IMR-90 (cell line): ENCODE measurements around the gene HOXC10.

Experiments used
- BHLHE40 ChIP-seq: fragments of 150-350 bp; IDR thresholded peaks from 2 replicates; pipeline ENCODE4 v1.6.1; 2016; ENCODE audit warnings: mild to moderate bottlenecking, low read depth, low read length
- CEBPB ChIP-seq: IDR thresholded peaks from 2 replicates; pipeline ENCODE4 v1.6.1; 2012; ENCODE audit warnings: low read depth, low read length, improper control_type of control experiment
- CHD1 ChIP-seq: IDR thresholded peaks from 2 replicates; pipeline ENCODE4 v1.6.1; 2012; ENCODE audit warnings: low read depth, low read length, improper control_type of control experiment
- MAFK ChIP-seq: IDR thresholded peaks from 2 replicates; pipeline ENCODE4 v1.6.1; 2012; ENCODE audit warnings: low read depth, low read length, improper control_type of control experiment
- MAZ ChIP-seq: IDR thresholded peaks from 2 replicates; pipeline ENCODE4 v1.6.1; 2012; ENCODE audit warnings: low read depth, mild to moderate bottlenecking, low read length, improper control_type of control experiment, moderate library complexity, borderline replicate concordance
- POLR2A ChIP-seq: IDR thresholded peaks from 2 replicates; pipeline ENCODE4 v1.6.1; 2012; ENCODE audit warnings: mild to moderate bottlenecking, low read depth, low read length
- RAD21 ChIP-seq: IDR thresholded peaks from 2 replicates; pipeline ENCODE4 v1.6.1; 2012; ENCODE audit warnings: low read length, improper control_type of control experiment
- RFX5 ChIP-seq: IDR thresholded peaks from 2 replicates; pipeline ENCODE4 v1.8.0; 2012; ENCODE audit warnings: low read depth, mild to moderate bottlenecking, low read length, moderate library complexity
- SMC3 ChIP-seq: fragments of 150-350 bp; IDR thresholded peaks from 2 replicates; pipeline ENCODE4 v1.6.1; 2016; ENCODE audit warnings: low read depth, mild to moderate bottlenecking, antibody characterized with exemption, low read length, moderate library complexity
- USF2 ChIP-seq: fragments of 150-350 bp; IDR thresholded peaks from 2 replicates; pipeline ENCODE4 v1.6.1; 2017; ENCODE audit warnings: mild to moderate bottlenecking, antibody characterized with exemption, low read length, low read depth
- TF ChIP-seq, protein P1 (sequence below): conservative IDR thresholded peaks from 2 replicates; pipeline ENCODE4 v1.5.1; 2012; ENCODE audit warnings: mild to moderate bottlenecking, low read depth, low read length, improper control_type of control experiment

- TF ChIP-seq, protein P1, sequence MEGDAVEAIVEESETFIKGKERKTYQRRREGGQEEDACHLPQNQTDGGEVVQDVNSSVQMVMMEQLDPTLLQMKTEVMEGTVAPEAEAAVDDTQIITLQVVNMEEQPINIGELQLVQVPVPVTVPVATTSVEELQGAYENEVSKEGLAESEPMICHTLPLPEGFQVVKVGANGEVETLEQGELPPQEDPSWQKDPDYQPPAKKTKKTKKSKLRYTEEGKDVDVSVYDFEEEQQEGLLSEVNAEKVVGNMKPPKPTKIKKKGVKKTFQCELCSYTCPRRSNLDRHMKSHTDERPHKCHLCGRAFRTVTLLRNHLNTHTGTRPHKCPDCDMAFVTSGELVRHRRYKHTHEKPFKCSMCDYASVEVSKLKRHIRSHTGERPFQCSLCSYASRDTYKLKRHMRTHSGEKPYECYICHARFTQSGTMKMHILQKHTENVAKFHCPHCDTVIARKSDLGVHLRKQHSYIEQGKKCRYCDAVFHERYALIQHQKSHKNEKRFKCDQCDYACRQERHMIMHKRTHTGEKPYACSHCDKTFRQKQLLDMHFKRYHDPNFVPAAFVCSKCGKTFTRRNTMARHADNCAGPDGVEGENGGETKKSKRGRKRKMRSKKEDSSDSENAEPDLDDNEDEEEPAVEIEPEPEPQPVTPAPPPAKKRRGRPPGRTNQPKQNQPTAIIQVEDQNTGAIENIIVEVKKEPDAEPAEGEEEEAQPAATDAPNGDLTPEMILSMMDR, result no peak
- no peak for TF ChIP-seq RFX5
- TF ChIP-seq BHLHE40, result no peak
- no peak for TF ChIP-seq POLR2A
- TF ChIP-seq SMC3, result no peak
- no peak for TF ChIP-seq RAD21
- TF ChIP-seq MAZ, result no peak
- TF ChIP-seq CEBPB, result no peak
- no peak for TF ChIP-seq CHD1
- TF ChIP-seq USF2, result no peak
- TF ChIP-seq MAFK, result no peak
These were observed 32.6 kb upstream of the HOXC10 start for GRCh38 chr12:53952335-53952694.
